ENCODE data around the gene GSTCD. TPM values are rescaled to one million over a fixed set of nuclear protein-coding genes. Genes with fewer than 3 reads are reported as not detected.
"Not testable (repeated sequence)": the region's sequence is repeated elsewhere in the genome, so short reads cannot be mapped to it uniquely, and the experiment has no call there.

Gene GSTCD
- polyA plus RNA-seq, 3 donors = 0.95 to 2.9 (median 2.2) TPM

DNA sequence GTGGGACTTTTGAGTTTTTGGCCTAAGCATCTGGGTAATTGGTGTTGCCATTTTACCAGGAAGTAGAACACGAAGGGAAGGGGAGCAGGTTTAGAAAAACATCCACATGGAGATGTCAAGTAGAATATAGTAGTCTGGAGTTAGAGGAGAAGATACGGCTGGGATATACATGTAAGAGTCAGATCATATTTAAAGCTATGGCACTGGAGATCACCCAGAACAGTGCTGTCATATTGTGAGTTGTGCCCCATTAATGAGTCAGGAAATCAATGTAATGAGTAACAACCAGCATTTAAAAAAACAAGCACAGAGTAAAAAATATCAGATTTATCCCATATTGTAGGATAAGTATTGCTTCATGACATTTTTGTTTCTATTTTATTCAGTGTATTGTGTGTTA, 4.2 kb downstream of the GSTCD start:
- WGBS, 3 donors = 81 to 82% (median 82%) methylated on average over 2 of the region's 2 CpGs
- no peak overlapping the region for H3K27ac ChIP-seq (ENCODE audit: low read depth, low read length)

DNA sequence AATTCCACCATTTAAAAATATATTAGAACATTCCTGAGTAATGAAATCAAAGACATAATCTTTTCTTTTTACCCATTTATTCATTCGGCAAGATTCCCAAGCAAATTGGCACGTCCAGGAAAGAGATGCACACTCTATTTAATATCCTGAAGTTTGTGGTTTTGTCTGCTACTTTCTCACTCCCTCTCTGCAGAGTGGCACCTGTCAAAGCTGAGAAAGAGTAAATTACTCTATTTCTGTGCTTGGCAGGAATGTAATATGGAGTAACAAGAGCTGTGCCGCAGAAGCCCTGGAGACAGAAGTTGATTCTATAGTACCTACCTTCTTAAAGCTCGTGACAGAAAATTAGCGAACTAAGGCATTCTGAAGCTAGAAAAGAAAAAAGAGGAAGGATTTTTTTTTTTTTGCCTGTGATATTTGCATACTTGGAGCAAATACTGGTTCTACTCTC, 5.5 kb downstream of the GSTCD start:
- no peak overlapping the region for H3K27ac ChIP-seq (ENCODE audit: low read depth, low read length)
- 39 to 66% (median 53%) methylated on average over 5 of the region's 5 CpGs for WGBS, 3 donors

DNA sequence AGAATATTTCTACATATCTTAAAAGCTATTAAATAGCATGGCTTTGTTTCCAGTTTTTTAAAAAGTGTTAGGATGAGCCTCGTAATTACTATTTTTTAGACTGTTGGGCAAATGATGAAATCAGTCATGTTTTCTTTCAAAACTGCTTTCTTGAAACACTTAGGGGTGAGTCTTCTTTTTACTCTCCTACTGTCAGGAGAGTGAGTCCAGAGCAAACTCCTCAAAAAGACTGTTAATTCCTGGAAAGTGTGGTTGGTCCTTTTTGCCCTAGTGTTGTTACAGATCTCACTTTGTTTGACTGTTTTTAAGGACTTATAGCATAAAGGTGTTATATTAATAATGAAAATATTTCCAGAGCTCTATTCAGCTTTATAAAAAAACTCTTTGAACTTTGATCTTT, 6.3 kb downstream of the GSTCD start:
- H3K27ac ChIP-seq (ENCODE audit: low read depth, low read length) = no peak overlapping the region
- 40 to 78% (median 51%) methylated on average over 1 of the region's 1 CpG for WGBS, 3 donors

DNA sequence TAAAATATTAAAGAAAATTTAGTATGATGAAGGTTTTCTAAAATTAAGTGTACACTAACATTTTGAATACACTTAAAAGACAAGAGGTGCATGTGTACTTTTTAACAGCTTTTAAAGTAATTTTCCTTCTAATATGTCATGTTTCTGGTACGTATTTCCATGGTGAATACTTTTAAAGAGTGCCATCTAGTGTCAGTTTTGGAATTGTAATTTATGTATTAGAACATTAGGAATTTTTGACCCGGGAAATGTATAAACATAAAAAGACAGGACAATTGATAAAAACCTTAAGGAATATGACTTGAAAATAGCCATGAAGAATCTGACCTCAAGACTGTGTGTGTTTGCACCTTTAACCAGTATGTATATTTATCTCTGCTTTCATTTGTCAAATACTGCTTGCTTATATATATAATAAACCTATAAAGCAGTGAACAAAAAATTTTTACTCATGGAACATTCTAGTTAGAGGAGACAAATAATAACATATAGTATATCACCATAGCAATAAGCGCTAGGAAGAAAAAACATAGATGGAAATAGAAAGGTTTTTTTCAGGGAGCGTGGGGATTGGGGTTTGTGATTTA, 7.2 kb downstream of the GSTCD start:
- H3K27ac ChIP-seq (ENCODE audit: low read depth, low read length) = no peak overlapping the region
- WGBS, 3 donors = 45 to 48% (median 47%) methylated on average over 4 of the region's 4 CpGs

DNA sequence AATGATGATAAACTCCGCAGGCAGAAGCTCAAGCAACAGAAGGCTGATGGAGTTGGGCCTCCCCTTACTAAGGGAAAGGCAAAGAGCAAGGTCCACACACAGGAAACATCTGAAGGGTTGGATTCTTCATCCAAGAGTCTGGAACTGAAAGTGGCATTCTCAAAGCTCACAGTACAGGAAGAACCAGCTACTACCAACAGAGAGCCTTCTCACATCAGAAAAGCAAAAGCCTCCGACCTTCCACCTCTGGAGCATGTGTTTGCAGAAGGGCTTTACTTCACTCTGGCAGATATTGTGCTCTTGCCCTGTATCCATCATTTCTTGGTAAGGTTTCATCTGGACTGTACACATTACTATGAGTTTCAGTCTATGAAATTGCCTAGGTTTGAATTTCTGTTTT, 10.6 kb downstream of the GSTCD start:
- 81 to 86% (median 86%) methylated on average over 2 of the region's 2 CpGs for WGBS, 3 donors

DNA sequence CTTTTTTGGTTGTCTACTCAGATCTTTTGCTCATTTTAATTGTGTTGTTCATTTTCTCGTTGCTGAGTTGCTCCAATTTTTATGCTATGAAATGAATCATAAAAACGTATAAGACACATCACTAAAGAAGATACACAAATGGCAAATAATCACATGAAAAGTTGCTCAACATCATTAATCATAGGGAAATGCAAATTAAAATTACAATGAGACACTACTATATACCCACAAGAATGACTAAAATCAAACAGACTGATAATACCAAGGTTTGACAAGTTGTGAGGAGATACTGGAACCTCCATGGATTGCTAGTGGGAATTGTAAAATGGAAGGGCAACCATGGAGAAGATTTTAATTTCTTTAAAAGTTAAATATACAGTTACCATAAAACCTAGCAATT, 17.0 kb downstream of the GSTCD start:
- 94% methylated on average over 2 of the region's 2 CpGs for WGBS, 3 donors

More for the DNA sequence above, 10.6 kb downstream of the GSTCD start:
- H3K27ac ChIP-seq (ENCODE audit: low read depth, low read length) = no peak overlapping the region

DNA sequence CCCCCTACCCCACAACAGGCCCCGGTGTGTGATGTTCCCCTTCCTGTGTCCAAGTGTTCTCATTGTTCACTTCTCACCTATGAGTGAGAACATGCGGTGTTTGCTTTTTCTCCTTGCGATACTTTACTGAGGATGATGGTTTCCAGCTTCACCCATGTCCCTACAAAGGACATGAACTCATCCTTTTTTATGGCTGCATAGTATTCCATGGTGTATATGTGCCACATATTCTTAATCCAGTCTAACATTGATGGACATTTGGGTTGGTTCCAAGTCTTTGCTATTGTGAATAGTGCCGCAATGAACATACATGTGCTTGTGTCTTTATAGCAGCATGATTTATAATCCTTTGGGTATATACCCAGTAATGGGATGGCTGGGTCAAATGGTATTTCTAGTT, 21.3 kb downstream of the GSTCD start:
- WGBS, 3 donors = 98 to 99% (median 99%) methylated on average over 4 of the region's 4 CpGs
- H3K27ac ChIP-seq (ENCODE audit: low read depth, low read length) = not testable (repeated sequence)

More for the DNA sequence above, 17.0 kb downstream of the GSTCD start:
- H3K27ac ChIP-seq (ENCODE audit: low read depth, low read length) = no peak overlapping the region

DNA sequence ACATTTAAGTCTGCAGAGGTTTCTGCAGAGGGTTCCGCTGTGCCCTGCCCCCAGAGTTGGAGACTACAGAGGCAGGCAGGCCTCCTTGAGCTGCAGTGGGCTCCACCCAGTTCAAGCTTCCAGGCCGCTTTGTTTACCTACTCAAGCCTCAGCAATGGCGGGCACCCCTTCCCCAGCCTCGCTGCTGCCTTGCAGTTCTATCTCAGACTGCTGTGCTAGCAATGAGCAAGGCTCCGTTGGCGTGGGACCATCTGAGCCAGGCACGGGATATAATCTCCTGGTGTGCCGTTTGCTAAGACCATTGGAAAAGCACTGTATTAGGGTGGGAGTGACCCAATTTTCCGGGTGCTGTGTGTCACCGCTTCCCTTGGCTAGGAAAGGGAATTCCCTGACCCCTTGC, 26.6 kb downstream of the GSTCD start:
- WGBS, 3 donors = 87 to 98% (median 97%) methylated on average over 10 of the region's 10 CpGs
- not testable (repeated sequence) for H3K27ac ChIP-seq (ENCODE audit: low read depth, low read length)

DNA sequence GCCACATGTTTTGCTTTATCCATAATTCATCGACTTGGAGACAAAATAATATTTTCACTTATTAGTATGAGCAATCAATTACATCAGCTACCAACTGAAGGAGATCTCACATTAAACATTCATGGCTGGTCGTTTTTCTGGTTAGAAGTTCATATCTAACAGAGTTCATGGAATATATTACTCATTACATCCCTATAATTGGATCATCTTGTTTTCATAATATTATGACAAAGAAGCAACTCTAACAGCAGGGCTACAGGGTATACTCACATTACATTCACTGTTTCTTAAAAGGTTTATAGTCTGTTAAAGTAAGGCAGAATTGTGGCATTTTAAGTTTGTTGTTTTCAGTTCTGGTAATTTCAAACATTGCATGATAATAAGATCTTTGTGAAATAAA, 33.0 kb downstream of the GSTCD start:
- no peak overlapping the region for H3K27ac ChIP-seq (ENCODE audit: low read depth, low read length)
- WGBS, 3 donors = 69 to 75% (median 70%) methylated on average over 2 of the region's 2 CpGs

DNA sequence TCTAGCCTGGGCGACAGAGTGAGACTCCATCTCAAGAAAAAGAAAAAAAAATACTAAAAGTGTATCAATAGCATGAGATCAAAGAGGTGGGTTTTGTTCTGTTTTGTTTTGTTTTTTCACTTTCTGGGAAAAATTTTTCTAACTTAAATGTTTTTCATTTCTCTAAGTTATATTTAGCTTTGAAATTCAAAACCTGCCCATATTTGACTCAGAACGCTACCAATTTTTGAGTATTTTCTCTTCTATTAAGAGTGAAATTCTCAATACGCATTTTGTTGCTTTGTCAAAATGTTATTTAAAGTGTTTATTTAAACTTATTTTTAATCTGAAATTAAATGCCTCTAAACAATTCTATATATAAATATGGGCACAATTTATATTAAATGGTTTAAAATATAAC, 39.6 kb downstream of the GSTCD start:
- no peak overlapping the region for H3K27ac ChIP-seq (ENCODE audit: low read depth, low read length)
- WGBS, 3 donors = 95 to 98% (median 96%) methylated on average over 3 of the region's 3 CpGs

DNA sequence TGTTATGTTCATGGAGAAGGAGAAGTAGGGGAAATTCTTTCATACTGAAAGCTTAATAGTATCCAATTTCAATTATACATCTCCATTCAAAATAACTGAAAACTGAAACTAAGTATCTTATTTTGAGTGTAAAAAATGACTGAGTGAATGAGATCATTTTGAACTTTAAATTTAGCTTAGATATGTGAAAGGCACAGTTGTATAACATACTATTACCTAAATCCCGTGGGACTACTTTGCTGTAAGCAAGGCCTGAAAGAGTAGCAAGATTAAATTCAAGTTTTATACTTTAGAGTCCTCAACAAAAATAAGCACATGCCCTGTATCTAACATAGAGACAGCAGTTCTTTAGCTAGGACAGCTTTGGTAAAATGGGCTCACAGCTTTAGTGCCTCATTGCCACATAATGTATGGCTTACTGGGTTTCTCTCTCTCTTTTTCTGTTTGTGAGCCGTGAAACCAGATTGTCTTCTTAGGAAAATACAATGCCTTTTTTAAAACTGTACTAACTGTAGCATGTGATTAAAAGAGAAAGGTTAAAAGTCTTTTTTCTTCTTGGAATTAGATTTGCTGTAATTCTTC, 43.2 kb downstream of the GSTCD start:
- H3K27ac ChIP-seq (ENCODE audit: low read depth, low read length) = no peak overlapping the region
- 45 to 67% (median 63%) methylated on average over 2 of the region's 2 CpGs for WGBS, 3 donors

DNA sequence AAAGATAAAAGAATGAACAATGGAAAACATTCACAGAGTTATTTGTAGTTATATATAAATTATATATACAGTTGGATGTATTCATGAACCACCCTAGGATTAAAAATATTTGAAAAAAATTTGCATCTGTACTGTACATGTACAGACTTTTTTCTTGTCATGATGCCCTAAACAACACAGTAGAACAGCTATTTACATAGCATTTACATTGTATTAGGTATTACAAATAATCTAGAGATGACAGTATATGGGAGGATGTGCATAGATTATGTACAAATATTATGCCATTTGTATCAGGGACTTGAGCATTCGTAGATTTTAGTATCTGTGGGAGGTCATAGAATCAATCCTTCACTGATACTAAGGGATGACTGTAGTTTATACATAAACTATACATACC, 44.8 kb downstream of the GSTCD start:
- H3K27ac ChIP-seq (ENCODE audit: low read depth, low read length) = no peak overlapping the region
- whole genome bisulfite sequencing, 3 donors = 80 to 87% (median 80%) methylated on average over 1 of the region's 1 CpG

DNA sequence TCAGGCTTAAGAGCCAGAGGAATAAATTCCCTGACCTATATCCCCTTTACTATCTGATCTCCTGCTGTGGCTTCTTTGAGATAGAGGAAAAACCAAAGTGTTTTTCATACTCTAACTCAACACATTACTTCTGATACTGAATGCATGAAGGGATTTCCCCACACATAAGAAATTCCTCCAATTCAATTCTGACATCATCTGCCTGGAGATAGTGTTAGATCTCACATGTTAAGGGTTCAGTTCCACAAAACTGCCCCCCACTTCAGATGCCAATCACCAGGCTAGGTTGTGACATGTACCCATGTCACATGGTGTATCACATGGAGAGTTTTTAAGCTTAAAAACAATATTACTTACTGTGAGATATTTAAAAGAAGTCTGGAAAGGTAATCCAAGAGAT, 46.8 kb downstream of the GSTCD start:
- no peak overlapping the region for H3K27ac ChIP-seq (ENCODE audit: low read depth, low read length)

DNA sequence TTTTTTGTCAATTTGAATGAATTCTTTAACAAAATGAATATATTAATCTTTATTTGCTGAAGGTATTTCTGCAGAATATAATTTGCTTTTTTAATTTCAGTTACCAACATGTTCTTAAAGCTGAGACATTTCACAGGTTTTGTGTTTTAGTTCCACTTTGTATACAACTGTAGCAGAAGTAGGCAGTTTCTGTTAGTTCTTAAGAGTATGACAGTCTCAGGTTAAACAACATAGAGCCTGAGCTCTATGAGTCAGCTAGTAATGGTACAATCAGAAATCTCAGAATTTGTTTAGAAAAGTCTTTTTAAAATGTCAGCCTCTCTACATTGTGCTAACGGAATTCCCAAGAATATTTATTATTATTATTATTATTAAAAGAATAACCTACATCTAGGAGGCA, 50.4 kb downstream of the GSTCD start:
- no peak overlapping the region for H3K27ac ChIP-seq (ENCODE audit: low read depth, low read length)
- WGBS, 3 donors = 95 to 100% (median 100%) methylated on average over 1 of the region's 1 CpG

DNA sequence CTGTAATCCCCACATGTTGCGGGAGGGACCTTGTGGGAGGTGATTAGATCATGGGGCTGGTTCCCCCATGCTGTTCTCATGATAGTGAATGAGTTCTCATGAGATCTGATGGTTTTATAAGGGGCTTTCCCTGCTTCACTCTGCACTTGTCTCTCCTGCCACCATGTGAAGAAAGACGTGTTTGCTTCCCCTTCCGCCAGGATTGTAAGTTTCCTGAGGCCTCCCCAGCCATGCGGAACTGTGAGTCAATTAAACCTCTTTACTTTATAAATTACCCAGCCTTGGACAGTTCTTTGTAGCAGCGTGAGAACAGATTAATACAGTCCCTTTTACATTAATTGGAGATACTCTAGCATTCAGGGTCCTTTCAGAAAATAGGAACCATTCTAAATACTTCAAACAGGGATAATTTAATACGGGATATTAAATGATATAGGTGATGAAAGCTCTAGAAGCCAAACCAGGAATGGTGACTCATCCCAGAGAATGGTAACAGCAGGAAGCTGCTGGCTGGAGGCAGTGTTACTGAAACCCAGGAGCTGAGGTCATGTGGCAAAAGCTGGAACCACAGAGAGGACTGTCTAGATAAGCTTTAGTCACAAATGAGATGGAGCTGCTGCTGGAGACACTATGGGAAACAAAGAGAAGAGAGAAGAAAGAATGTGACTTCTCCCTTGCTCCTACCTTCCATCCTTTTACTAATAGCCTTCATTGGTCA, 57.3 kb downstream of the GSTCD start:
- 92 to 96% (median 93%) methylated on average over 6 of the region's 6 CpGs for WGBS, 3 donors
- H3K27ac ChIP-seq (ENCODE audit: low read depth, low read length) = no peak overlapping the region

DNA sequence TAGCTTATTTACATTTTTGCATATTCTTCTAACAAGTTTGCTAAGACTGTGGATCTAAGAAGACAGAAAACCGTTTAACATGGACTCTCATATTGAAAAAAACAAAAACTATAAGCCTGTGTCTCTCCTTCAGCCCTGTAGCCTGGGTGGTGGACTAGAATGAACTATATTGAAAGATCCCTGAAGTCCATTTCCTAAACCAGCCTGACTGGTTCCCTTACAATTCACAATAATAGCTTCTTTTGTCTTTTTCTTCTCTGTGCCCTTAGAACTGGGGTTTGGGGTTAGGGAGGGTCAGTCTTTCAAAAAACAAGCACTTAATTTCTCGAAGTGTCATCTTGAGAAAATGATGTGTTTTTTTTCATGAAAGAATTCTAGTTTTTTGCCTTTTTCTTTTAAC, 59.0 kb downstream of the GSTCD start:
- WGBS, 3 donors = 73 to 93% (median 90%) methylated on average over 2 of the region's 2 CpGs
- H3K27ac ChIP-seq (ENCODE audit: low read depth, low read length) = no peak overlapping the region

DNA sequence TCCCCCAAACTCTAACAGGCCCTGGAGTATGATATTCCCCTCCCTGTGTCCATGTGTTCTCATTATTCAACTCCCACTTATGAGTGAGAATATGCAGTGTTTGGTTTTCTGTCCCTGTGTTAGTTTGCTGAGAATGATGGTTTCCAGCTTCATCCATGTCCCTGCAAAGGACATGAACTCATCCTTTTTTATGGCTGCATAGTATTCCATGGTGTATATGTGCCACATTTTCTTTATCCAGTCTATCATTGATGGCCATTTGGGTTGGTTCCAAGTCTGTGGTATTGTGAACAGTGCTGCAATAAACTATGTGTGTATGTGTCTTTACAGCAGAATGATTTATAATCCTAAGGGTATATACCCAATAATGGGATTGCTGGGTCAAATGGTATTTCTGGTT, 61.9 kb downstream of the GSTCD start:
- H3K27ac ChIP-seq (ENCODE audit: low read depth, low read length) = not testable (repeated sequence)

DNA sequence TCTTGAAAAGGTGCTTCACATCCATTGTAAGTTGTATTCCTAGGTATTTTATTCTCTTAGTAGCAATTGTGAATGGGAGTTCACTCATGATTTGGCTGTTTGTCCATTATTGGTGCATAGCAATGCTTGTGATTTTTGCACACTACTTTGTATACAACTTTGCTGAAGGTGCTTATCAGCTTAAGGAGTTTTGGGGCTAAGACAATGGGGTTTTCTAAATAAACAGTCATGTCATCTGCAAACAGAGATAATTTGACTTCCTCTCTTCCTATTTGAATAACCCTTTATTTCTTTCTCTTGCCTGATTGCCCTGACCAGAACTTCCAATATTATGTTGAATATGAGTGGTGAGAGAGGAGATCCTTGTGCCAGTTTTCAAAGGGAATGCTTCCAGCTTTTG, 63.5 kb downstream of the GSTCD start:
- H3K27ac ChIP-seq (ENCODE audit: low read depth, low read length) = not testable (repeated sequence)

DNA sequence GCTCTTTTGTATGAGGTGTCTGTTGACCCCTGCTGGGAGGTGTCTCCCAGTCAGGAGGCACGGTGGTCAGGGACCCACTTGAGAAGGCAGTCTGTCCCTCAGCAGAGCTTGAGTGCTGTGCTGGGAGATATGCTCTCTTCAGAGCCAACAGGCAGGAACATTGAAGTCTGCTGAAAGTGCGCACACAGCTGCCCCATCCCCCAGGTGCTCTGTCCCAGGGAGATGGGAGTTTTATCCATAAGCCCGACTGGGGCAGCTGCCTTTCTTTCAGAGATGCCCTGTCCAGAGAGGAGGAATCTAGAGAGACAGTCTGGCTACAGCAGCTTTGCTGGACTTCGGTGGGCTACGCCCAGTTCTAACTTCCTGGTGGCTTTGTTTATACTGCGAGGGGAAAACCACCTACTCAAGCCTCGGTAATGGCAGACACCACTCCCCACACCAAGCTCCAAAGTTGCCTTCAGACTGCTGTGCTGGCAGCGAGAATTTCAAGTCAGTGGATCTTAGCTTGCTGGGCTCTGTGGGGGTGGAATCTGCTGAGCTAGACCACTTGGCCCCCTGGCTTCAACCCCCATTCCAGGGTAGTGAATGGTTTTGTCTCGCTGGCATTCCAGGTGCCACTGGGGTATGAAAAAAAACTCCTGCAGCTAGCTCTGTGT, 67.3 kb downstream of the GSTCD start:
- WGBS, 3 donors = 90 to 95% (median 94%) methylated on average over 9 of the region's 9 CpGs
- not testable (repeated sequence) for H3K27ac ChIP-seq (ENCODE audit: low read depth, low read length)

DNA sequence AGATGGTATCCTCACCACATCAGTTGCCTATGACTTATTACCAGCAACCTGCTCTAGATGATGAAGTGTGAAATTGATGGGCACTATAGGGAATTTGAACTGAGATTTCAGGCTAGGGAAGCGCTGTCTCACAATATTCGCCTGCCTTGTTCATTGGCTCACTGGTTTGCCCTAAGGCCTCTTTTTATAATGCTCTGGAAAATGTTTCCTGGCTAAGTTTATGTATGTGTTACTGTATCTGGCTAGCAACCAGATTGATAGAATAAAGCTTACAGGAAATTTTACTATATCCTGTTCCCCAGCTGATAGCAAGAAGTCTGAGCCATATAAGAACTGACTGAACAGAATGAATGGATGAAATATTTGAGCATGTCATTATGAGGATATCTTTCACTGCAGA, 71.6 kb downstream of the GSTCD start:
- H3K27ac ChIP-seq (ENCODE audit: low read depth, low read length) = no peak overlapping the region
- 82 to 83% (median 82%) methylated on average over 2 of the region's 2 CpGs for WGBS, 3 donors
